Measurements from ENCODE around the gene DAPK2. TPM values are rescaled to one million over a fixed set of nuclear protein-coding genes. Genes with fewer than 3 reads are reported as not detected.

The DAPK2 gene
- total RNA-seq, 2 donors from 2014 or later: 13.8 to 40.4 TPM

DNA sequence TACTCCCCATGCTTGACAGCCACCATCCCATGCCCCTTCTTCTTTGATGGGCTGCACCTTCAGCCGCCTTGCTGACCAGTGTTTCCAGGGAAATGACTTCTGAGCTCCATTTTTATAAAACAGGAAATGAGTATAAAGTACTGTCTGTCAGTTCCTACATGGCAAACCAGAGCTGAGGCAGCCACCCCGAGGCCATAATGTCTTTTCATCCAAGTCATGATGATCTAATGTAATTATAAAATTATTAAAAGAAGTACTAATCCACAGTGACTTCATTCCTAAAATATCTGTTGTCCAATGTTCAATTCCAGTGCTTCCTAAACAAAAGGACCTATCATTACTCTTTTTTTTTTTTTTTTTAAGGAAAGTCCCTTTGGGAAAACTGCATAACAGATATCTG is 137.3 kb downstream of the DAPK2 start:
- H3K9me3 ChIP-seq: no peaks in the 10 kb centered on the region
- no peak overlapping the region for H3K4me3 ChIP-seq
- no peak for DNase-seq (ENCODE audit: low spot score)
- H3K4me1 ChIP-seq (replicated peaks): no peaks in the 10 kb centered on the region
- WGBS: 65% methylated on average over 2 of the region's 2 CpGs
- H3K27me3 ChIP-seq (replicated peaks; ENCODE audit: insufficient read depth): no peaks in the 10 kb centered on the region
- H3K27ac ChIP-seq: no peak overlapping the region
- intact Hi-C loops (cut with DNase I): no loop called here
- no peaks in the 10 kb centered on the region for H3K36me3 ChIP-seq
- no peak for TF ChIP-seq POLR2A (IDR thresholded peaks at IDR 0.05)
- TF ChIP-seq, protein P1, sequence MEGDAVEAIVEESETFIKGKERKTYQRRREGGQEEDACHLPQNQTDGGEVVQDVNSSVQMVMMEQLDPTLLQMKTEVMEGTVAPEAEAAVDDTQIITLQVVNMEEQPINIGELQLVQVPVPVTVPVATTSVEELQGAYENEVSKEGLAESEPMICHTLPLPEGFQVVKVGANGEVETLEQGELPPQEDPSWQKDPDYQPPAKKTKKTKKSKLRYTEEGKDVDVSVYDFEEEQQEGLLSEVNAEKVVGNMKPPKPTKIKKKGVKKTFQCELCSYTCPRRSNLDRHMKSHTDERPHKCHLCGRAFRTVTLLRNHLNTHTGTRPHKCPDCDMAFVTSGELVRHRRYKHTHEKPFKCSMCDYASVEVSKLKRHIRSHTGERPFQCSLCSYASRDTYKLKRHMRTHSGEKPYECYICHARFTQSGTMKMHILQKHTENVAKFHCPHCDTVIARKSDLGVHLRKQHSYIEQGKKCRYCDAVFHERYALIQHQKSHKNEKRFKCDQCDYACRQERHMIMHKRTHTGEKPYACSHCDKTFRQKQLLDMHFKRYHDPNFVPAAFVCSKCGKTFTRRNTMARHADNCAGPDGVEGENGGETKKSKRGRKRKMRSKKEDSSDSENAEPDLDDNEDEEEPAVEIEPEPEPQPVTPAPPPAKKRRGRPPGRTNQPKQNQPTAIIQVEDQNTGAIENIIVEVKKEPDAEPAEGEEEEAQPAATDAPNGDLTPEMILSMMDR (IDR thresholded peaks at IDR 0.05): no peak
- TF ChIP-seq POLR2AphosphoS5 (IDR thresholded peaks at IDR 0.05): no peak

DNA sequence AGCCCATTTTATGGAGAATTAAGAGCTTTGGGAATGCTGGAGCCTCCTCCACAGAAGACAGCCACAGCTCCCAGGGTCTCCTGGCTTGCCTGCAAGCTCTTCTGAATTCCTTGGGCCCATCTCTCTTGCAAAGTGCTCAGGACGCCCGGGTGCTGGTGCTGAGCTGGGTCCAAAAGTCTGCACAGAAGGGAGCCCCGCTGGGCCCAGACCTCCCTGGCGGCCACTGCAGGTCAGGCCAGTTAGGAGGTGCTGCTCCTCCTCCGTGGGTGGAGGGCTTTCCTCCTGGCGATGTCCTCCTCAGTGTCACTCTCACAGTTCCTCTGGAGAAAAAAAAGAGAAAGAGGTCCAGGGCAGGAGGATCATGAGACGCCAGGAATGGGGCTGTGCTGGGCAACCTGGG is 138.0 kb downstream of the DAPK2 start:
- H3K36me3 ChIP-seq: no peaks in the 10 kb centered on the region
- no peak for DNase-seq (ENCODE audit: low spot score)
- H3K27me3 ChIP-seq (replicated peaks; ENCODE audit: insufficient read depth): no peaks in the 10 kb centered on the region
- no peaks in the 10 kb centered on the region for H3K4me1 ChIP-seq (replicated peaks)
- TF ChIP-seq, protein P1 (IDR thresholded peaks at IDR 0.05): no peak
- 89% methylated on average over 7 of the region's 7 CpGs for WGBS
- H3K27ac ChIP-seq: no peak overlapping the region
- no peaks in the 10 kb centered on the region for H3K9me3 ChIP-seq
- intact Hi-C loops (cut with DNase I): no loop called here
- H3K4me3 ChIP-seq: no peak overlapping the region

DNA sequence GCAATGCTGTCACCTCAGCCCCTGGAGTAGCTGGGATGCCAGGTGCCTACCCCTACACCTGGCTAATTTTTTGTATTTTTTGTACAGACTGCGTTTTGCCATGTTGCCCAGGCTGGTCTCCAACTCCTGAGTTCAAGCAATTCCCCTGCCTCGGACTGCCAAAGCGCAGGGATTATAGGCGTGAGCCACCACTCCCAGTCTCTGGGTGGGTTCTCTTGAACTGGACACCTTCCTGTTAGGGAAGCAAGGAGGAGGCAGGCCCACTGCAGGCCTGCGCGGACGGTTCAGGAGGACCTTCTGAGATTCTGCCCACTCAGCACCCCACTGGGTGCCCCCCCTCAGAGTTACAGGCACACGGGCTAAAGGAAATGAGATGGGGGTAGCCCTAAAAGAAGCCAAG is 138.8 kb downstream of the DAPK2 start:
- intact Hi-C loops (cut with DNase I): no loop called here
- Histone ChIP-seq H3K4me1 (replicated peaks) (no peaks in the 10 kb centered on the region), H3K9me3 (no peaks in the 10 kb centered on the region), H3K4me3 (no peak overlapping the region), H3K27ac (no peak overlapping the region), H3K36me3 (no peaks in the 10 kb centered on the region), H3K27me3 (replicated peaks; ENCODE audit: insufficient read depth) (no peaks in the 10 kb centered on the region)
- no peak for DNase-seq (ENCODE audit: low spot score)
- TF ChIP-seq, protein P1 (IDR thresholded peaks at IDR 0.05): no peak
- no peak for TF ChIP-seq POLR2A (IDR thresholded peaks at IDR 0.05)
- no peak for TF ChIP-seq POLR2AphosphoS5 (IDR thresholded peaks at IDR 0.05)
- WGBS: 97% methylated on average over 8 of the region's 8 CpGs

DNA sequence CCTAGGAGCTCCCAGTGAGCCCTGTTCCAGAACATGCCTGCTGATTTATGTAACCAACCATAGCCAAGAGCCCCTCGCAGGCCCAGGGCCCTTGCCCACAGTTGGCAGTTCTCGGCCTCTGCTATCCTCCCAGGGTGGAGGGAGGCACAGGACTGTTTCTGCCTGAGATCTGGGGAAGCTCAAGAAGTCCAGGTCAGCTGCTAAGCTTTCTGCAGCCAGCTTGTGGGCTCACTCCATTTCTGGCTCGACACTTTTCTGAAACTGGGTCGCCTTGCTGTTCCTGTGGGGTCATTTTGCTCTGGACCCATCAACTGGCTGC is 140.1 kb downstream of the DAPK2 start:
- WGBS: 65% methylated on average over 4 of the region's 4 CpGs
- H3K27ac ChIP-seq: no peak overlapping the region
- intact Hi-C loops (cut with DNase I): no loop called here

DNA sequence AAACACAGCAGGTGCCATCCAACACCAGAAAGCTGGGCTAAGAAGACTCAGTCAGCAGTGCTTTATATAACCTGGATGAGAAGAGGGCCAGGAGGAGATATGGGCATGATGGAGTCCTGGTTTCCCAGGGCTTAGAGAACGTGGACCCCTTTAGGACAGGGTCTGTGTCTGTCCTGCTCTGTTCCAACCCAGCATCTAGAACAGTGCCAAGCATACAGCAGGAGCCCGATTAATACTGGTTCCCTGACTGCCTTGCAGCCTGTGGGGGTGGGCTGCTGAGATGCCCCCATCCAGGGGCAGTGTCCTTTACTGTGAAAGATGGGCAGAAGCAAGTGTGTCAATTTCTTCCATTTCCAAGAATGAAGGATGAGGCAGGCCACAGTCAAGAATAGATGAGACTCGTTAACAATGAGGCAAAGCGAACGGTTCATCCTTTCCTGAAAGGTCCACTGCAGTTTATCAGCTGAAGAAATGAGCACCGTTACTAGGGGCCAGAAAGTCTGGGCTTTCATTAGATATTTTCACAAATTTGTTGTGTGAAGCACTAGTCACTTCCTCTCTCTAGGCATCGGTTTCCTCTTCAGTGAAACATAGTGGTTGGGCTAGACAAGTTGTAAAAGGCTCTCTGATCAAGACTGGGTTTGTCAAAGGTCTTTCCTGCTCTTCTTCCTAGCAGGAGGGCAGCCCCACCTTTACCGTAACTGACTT is 140.6 kb downstream of the DAPK2 start:
- H3K27me3 ChIP-seq (replicated peaks; ENCODE audit: insufficient read depth): no peaks in the 10 kb centered on the region
- H3K9me3 ChIP-seq: no peaks in the 10 kb centered on the region
- H3K4me3 ChIP-seq: no peak overlapping the region
- intact Hi-C loops (cut with DNase I): no loop called here
- WGBS: 80% methylated on average over 8 of the region's 8 CpGs
- no peak for DNase-seq (ENCODE audit: low spot score)
- no peaks in the 10 kb centered on the region for H3K36me3 ChIP-seq
- TF ChIP-seq, protein P1 (IDR thresholded peaks at IDR 0.05): no peak
- TF ChIP-seq POLR2AphosphoS5 (IDR thresholded peaks at IDR 0.05) (no peak), POLR2A (IDR thresholded peaks at IDR 0.05) (no peak)
- no peak overlapping the region for H3K27ac ChIP-seq
- H3K4me1 ChIP-seq (replicated peaks): no peaks in the 10 kb centered on the region

More for the DNA sequence above, 140.1 kb downstream of the DAPK2 start:
- Histone ChIP-seq H3K27me3 (replicated peaks; ENCODE audit: insufficient read depth) (no peaks in the 10 kb centered on the region), H3K4me3 (no peak overlapping the region), H3K36me3 (no peaks in the 10 kb centered on the region), H3K9me3 (no peaks in the 10 kb centered on the region), H3K4me1 (replicated peaks) (no peaks in the 10 kb centered on the region)
- no peak for TF ChIP-seq POLR2A (IDR thresholded peaks at IDR 0.05)
- TF ChIP-seq, protein P1 (IDR thresholded peaks at IDR 0.05): no peak
- no peak for DNase-seq (ENCODE audit: low spot score)
